ENCODE results near the gene UGT3A2.
"Not testable (repeated sequence)": the region's sequence is repeated elsewhere in the genome, so short reads cannot be mapped to it uniquely, and the experiment has no call there.

Gene UGT3A2

DNA sequence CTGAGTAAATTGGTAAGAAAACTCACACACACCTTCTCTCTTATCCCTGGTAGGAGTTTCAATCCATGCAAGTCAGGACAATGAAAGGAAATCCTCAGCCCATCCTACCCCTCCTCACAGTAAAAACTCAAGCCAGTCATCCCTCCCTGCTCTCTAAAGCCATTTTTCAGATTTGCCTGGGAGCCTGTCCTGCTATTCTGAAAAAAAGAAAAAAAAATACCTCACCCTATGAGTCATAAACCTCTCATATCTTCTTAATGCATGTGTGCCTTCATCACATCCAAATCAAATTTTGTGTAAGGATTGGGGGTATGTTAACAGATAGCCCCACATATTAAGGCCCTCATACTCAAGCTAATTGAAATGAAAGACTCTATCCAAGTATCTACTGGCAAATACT lies 14.1 kb downstream of the UGT3A2 start:
- no peak for DNase-seq

- no peak for DNase-seq
These were observed 16.7 kb downstream of the UGT3A2 start for GRCh38 chr5:36049949-36050348.

GRCh38 chr5:36047384-36048160 lies 19.1 kb downstream of the UGT3A2 start:
- DNase-seq: no peak

- no peak for DNase-seq
These were observed 20.8 kb downstream of the UGT3A2 start for GRCh38 chr5:36045895-36046294.

DNA sequence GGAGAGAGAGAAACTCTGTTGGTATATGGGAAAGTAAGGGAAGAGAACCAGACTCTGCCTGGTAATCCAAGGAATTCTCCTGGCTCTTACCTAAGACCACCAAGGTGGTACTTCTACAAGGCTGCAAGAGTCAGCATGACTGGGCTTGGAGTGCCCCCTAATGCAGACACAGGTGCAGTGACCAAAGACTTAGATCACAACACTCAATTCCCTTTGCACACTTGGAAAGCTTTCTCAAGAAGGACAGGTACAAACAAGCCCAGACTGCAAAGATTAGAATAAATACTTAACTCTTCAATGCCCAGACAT lies 25.2 kb downstream of the UGT3A2 start:
- DNase-seq: peak; percentile 11

DNA sequence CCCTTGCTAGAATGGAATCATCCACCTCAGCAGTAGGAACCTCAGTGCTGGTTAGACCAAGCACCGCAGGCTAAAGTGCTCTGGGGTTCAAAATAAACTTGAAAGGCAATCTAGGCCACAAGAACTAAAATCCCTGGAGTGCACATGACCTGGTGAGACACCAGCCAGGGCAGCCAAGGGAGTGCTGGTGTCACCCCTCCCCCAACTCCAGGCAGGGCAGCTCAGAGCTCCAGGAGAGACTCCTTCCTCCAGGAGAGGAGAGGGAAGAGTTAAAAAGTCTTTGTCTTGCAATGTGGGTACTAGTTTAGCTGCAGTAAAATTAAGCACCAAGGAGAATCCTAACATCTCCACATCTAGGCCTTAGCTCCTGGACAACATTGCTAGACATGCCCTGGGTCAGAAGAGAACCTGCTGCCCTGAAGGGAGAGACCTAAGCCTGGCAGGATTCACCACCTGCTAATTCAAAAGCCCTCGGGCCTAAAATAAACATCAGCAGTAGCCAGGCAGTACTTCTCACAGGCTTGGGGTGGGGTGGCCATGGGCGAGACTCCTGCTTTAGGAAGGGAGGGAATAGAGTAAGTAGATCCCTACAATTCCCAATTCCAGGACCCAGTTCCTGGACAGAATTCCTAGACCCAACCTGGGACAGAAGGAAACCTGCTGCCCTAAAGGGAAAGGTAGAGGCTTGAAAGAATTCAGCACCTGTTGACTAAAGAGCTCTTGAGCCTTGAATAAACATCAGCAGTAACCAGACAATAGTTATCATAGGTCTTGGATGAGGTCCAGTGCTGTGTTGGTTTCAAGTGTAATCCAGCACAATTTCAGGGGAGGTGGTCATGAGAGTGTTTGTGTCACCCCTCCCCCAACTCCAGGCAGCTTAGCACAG lies 25.8 kb downstream of the UGT3A2 start:
- DNase-seq: no peak

DNA sequence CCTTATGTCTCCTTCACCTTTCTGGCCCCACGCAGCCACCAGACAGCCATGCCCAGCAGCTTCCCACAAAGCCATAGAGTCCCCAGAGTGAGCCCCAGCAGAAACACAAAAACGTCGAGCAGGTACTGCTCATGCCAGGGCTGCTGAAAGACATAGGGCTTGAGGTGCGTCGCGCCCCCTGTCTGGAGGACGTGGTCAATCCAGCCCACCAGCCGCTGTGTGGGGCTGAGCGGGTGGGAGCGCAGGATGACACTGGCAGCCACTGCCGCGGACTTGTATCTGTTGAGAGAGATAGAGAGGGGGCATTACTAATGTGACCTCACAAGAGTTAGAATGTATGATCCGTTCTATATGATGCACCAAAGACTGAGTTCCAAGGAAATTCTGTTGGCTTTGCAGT lies 31.0 kb downstream of the UGT3A2 start:
- no peak for DNase-seq

DNA sequence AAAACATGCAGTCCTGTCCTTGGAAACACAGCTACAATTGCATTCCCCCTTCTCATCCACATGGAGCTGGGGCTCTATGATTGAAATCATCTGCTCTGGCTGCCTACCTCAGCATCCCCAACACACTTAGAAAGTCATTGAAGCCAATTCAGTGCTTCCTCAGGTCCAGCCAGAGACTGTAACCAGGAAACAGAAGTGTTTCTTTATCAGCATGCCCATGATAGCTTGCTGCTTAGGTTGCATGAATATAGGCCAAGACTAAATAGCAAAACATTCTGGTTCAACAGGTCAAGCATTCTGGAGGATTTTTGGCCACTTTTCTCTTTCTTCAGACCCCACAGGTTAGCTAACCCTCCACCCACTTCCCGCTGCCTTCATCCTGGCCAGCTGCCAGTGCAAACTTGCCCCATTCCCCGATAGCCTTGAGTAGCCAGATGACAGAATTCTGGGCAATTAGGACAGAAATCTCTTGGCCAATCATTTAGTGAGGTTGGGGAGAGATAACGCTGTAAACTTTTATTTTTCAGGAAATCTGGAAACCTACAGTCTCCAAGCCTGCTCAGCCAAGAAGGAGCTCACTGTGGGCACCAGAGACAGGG lies 32.0 kb downstream of the UGT3A2 start:
- not testable (repeated sequence) for DNase-seq

- DNase-seq: no peak
These were observed 33.2 kb downstream of the UGT3A2 start for GRCh38 chr5:36033486-36033885.

DNA sequence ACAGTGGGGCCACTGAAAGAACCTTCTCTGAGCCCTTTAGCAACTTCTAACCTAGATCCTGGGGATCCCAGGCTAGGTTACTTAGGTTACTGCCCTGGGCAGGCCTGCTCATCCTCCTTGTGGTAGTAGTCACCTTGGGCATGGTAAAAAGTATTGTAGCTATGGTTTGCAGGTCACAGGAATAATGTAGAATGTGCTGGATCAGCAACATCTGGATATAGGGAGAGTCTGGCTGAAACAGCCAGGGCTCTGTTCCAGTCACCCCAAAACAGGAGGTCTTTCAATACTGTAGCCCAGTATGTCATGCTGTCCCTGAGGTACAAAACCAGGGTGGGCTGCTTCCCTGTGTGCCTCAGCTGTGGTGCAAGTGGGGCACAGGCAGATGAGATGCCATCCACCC lies 33.6 kb downstream of the UGT3A2 start:
- DNase-seq: no peak

DNA sequence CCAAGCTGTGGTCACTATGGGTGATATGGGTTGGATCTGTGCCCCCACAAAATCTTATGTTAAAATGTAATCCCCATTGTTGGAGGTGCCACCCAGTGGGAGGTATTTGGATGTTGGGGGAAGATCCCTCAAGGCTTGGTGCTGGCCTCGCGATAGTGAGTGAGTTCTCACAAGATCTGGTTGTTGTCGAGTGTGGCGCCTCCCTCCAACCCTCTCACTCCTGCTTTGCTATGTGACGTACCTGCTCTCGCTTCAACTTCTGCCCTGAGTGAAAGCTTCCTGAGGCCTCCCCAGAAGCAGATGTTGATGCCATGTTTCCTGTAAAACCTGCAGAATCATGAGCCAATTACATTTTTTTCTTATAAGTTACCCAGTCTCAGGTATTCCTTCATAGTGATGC lies 35.5 kb downstream of the UGT3A2 start:
- DNase-seq: no peak

DNA sequence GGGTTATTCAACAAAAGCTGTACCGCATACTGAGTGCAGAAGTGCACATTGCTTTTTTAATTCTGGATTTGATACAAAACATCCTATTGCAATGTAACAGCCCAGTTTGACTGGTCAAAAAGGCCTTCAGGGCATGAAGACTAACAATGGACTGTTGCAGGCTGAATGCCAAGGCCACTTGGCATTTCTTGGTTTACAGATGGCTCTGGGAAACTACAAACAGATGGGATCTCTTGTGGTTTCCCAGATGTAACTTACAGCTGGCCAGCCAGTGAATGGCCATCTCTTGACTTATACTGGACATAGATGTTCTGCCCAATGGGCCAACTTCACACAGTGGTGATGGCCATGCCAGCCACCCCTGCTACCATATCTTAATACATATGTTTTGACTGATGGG lies 36.8 kb downstream of the UGT3A2 start:
- no peak for DNase-seq

DNA sequence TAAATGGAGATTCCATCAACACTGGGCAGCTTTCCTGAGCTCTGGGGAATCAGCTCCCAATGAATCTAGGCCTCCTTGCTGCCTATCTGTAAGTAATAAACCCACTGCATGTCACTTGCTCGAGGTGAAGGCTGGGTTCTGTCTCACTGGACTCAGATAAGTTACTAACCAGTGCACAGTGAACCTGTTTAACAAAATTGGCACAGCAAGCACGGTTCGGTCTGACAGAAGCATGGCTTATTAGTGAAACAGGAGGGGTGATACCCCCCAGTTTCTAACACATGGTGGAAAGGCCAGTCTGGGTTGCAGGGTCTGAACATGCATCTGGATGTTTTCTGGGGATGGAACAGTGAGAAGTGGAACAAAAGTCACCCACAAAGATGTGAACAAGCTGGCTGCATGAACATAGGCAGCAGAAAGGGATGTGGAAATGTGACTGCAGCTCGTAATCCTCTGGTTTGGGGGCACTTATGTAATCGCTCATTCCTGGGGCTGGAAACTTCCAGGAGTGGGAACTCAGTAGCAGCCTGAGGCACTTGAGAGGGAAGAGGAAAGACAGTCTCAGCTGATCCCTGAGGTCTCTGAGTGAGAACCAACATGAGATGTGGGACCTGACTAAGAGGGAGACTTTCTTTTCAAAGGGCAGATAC lies 37.7 kb downstream of the UGT3A2 start:
- DNase-seq: no peak

GRCh38 chr5:36027711-36028110 lies 39.0 kb downstream of the UGT3A2 start:
- no peak for DNase-seq

GRCh38 chr5:36026706-36027465 lies 39.8 kb downstream of the UGT3A2 start:
- DNase-seq: no peak

GRCh38 chr5:36022246-36022645 lies 44.4 kb downstream of the UGT3A2 start:
- not testable (repeated sequence) for DNase-seq

GRCh38 chr5:36019584-36019983 lies 47.1 kb downstream of the UGT3A2 start:
- not testable (repeated sequence) for DNase-seq

DNA sequence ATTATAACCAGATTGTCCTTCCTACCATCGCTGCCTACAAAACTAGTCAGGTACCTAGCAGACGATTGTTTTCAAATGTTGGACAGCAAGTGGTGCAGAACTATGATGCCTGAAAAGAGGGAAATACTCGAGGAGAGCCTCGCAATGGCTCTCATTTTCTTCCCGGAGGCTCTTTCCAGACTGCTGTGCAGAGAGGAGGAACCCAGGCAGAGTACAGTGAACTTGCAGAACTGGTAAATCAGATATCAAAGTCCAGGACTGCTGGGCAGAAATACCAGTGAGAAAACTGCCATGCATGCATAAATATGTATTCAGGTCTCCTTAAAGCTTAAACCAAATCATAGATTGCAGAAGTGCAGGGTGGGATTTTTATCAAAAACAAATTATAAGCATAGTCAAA lies 49.1 kb downstream of the UGT3A2 start:
- no peak for DNase-seq

- no peak for DNase-seq
These were observed 49.7 kb downstream of the UGT3A2 start for GRCh38 chr5:36017004-36017403.

- DNase-seq: no peak
These were observed 53.5 kb downstream of the UGT3A2 start for GRCh38 chr5:36013182-36013581.

GRCh38 chr5:36009698-36010097 lies 57.0 kb downstream of the UGT3A2 start:
- DNase-seq: no peak

DNA sequence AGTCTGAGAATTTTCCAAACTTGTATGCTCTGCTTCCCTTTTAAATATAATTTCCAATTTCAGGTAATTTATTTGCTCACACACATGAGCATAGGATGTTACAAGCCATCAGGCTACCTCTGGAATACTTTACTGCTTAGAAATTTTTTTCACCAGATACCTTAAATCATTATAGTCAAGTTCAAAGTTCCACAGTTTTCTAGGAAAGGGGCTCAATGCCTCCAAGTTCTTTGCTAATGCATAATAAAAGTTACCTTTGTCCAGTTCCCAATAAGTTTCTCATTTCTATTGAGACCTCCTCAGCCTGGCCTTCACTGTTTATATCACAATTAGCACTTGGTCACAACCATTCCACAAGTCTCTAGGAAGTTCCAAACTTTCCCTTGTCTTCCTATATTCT lies 59.3 kb downstream of the UGT3A2 start:
- no peak for DNase-seq

DNA sequence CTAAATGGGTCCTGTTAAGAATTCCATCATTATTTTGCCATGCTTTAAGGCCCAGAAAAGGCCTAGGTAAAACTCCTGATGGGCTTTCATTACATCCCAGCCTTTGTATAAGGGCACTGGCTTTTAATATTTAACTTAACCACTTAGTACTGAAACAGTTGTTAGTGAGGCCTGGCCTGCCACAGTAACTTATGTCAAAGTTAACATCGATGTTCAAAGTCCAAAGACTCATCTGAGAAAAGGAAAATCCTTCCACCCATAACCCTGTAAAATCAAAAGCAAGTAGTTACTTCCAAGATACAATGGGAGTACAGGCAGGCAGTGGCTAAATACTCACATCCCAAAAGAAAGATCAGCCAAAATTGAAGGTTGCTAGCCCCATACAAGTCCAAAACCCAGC lies 60.5 kb downstream of the UGT3A2 start:
- DNase-seq: no peak

All from OCI-M1 (cell line).